HEK293 (cell line): ENCODE data around the gene ABHD16B.

Experiments
- CTCF ChIA-PET: fragments of 350-600 bp; formaldehyde crosslinking; extraction: SDS; loops from one replicate; lab custom pipeline; 2021; ENCODE audit warnings: antibody characterized with exemption; lab: Yijun Ruan, JAX
- POLR2A ChIA-PET: fragments of 300-600 bp; formaldehyde crosslinking; extraction: SDS; loops from one replicate; lab custom pipeline; 2020; ENCODE audit warnings: antibody characterized with exemption, inconsistent platforms; lab: Yijun Ruan, JAX
- H3K27ac ChIP-seq: fragments of 200-500 bp; sonication (Bioruptor generic); 2 replicates; pipeline ENCODE4 v1.5.1; 2014; ENCODE audit warnings: low read depth, low read length, control low read depth, inconsistent platforms; ENCODE audit errors: extremely low read depth
- H3K36me3 ChIP-seq, 2 experiments: fragments of 200-500 bp in 1 of 2; sonication (Bioruptor generic) in 1 of 2; 1 replicate in 1 of 2; 2 replicates in 1 of 2; pipeline ENCODE4 v1.5.1; 2014 to 2017; ENCODE audit warnings: inconsistent platforms in 2 of 2, low read length in 2 of 2; ENCODE audit not compliant: control insufficient read depth in 2 of 2, insufficient read depth in 1 of 2
- H3K4me1 ChIP-seq: fragments of 200-500 bp; sonication (Bioruptor generic); 2 replicates; pipeline ENCODE4 v1.5.1; 2014; ENCODE audit warnings: mild to moderate bottlenecking, low read length, inconsistent platforms; ENCODE audit not compliant: control insufficient read depth, insufficient read depth
- H3K4me3 ChIP-seq: 2 replicates; pipeline ENCODE4 v1.5.1; 2011; ENCODE audit warnings: low read depth, mild to moderate bottlenecking, control low read depth, low read length, moderate library complexity
- H3K9me3 ChIP-seq: fragments of 200-500 bp; sonication (Bioruptor generic); 2 replicates; pipeline ENCODE4 v1.5.1; 2014; ENCODE audit warnings: low read depth, low read length, inconsistent platforms; ENCODE audit not compliant: control insufficient read depth, insufficient read depth
- GLIS1 ChIP-seq: fragments of 450-650 bp; formaldehyde crosslinking; IDR thresholded peaks from 2 replicates; pipeline ENCODE4 v1.5.1; 2016; ENCODE audit warnings: missing biosample characterization, missing genetic modification characterization
- GLIS2 ChIP-seq: fragments of 450-650 bp; formaldehyde crosslinking; IDR thresholded peaks from 2 replicates; pipeline ENCODE4 v1.5.1; 2016; ENCODE audit warnings: missing biosample characterization, missing genetic modification characterization
- IKZF3 ChIP-seq: fragments of 450-650 bp; IDR thresholded peaks from 2 replicates; pipeline ENCODE4 v1.5.0; 2018; ENCODE audit warnings: missing biosample characterization, mild to moderate bottlenecking, missing genetic modification characterization, moderate library complexity
- KLF7 ChIP-seq: fragments of 450-650 bp; formaldehyde crosslinking; IDR thresholded peaks from 2 replicates; pipeline ENCODE4 v1.5.1; 2016; ENCODE audit warnings: missing biosample characterization, missing genetic modification characterization, borderline replicate concordance
- KLF8 ChIP-seq: fragments of 450-650 bp; formaldehyde crosslinking; IDR thresholded peaks from 2 replicates; pipeline ENCODE4 v1.5.1; 2016; ENCODE audit warnings: missing biosample characterization, missing genetic modification characterization
- MZF1 ChIP-seq: fragments of 450-650 bp; formaldehyde crosslinking; IDR thresholded peaks from 2 replicates; pipeline ENCODE4 v1.5.1; 2017; ENCODE audit warnings: missing biosample characterization, missing genetic modification characterization, borderline replicate concordance
- OSR2 ChIP-seq: fragments of 450-650 bp; formaldehyde crosslinking; IDR thresholded peaks from 2 replicates; pipeline ENCODE4 v1.5.1; 2016; ENCODE audit warnings: missing biosample characterization, missing genetic modification characterization
- ZNF138 ChIP-seq: fragments of 450-650 bp; formaldehyde crosslinking; IDR thresholded peaks from 2 replicates; pipeline ENCODE4 v1.5.1; 2016; ENCODE audit warnings: missing biosample characterization, missing genetic modification characterization, borderline replicate concordance
- ZNF157 ChIP-seq: fragments of 450-650 bp; formaldehyde crosslinking; IDR thresholded peaks from 2 replicates; pipeline ENCODE4 v1.5.1; 2016; ENCODE audit warnings: missing biosample characterization, missing genetic modification characterization
- ZNF350 ChIP-seq: fragments of 450-650 bp; formaldehyde crosslinking; IDR thresholded peaks from 2 replicates; pipeline ENCODE4 v1.5.0; 2017; ENCODE audit warnings: missing biosample characterization, mild to moderate bottlenecking, missing genetic modification characterization
- ZNF529 ChIP-seq: fragments of 450-650 bp; formaldehyde crosslinking; IDR thresholded peaks from 2 replicates; pipeline ENCODE4 v1.5.1; 2017; ENCODE audit warnings: missing genetic modification characterization, missing biosample characterization; ENCODE audit not compliant: insufficient replicate concordance
- ZNF544 ChIP-seq: fragments of 450-650 bp; formaldehyde crosslinking; IDR thresholded peaks from 2 replicates; pipeline ENCODE4 v1.5.0; 2017; ENCODE audit warnings: missing biosample characterization, missing genetic modification characterization
- ZNF548 ChIP-seq: fragments of 450-650 bp; formaldehyde crosslinking; IDR thresholded peaks from 2 replicates; pipeline ENCODE4 v1.5.1; 2016; ENCODE audit warnings: missing biosample characterization, missing genetic modification characterization
- ZNF623 ChIP-seq: fragments of 450-650 bp; formaldehyde crosslinking; IDR thresholded peaks from 2 replicates; pipeline ENCODE4 v1.5.1; 2016; ENCODE audit warnings: missing biosample characterization, missing genetic modification characterization
- ZNF677 ChIP-seq: fragments of 450-650 bp; IDR thresholded peaks from 2 replicates; pipeline ENCODE4 v1.5.0; 2018; ENCODE audit warnings: missing biosample characterization, mild to moderate bottlenecking, missing genetic modification characterization, moderate library complexity
- ZNF768 ChIP-seq: fragments of 450-650 bp; formaldehyde crosslinking; IDR thresholded peaks from 2 replicates; pipeline ENCODE4 v1.5.1; 2018; ENCODE audit warnings: missing biosample characterization, mild to moderate bottlenecking, missing genetic modification characterization
- ZNF777 ChIP-seq: fragments of 450-650 bp; formaldehyde crosslinking; IDR thresholded peaks from 2 replicates; pipeline ENCODE4 v1.5.1; 2017; ENCODE audit warnings: missing biosample characterization, missing genetic modification characterization, borderline replicate concordance
- ZXDB ChIP-seq: fragments of 450-650 bp; formaldehyde crosslinking; IDR thresholded peaks from 2 replicates; pipeline ENCODE4 v1.5.1; 2016; ENCODE audit warnings: missing biosample characterization, missing genetic modification characterization
- TF ChIP-seq, protein P1 (sequence below): fragments of 450-650 bp; formaldehyde crosslinking; IDR thresholded peaks from 2 replicates; pipeline ENCODE4 v1.5.1; 2017; ENCODE audit warnings: missing biosample characterization, missing genetic modification characterization
- TF ChIP-seq, protein P2 (sequence below): fragments of 450-650 bp; formaldehyde crosslinking; IDR thresholded peaks from 2 replicates; pipeline ENCODE4 v1.5.1; 2017; ENCODE audit warnings: missing biosample characterization, mild to moderate bottlenecking, missing genetic modification characterization, moderate library complexity
- TF ChIP-seq, protein P3 (sequence below): fragments of 450-650 bp; formaldehyde crosslinking; IDR thresholded peaks from 2 replicates; pipeline ENCODE4 v1.5.1; 2017; ENCODE audit warnings: missing biosample characterization, missing genetic modification characterization
- TF ChIP-seq, protein P4 (sequence below): fragments of 450-650 bp; formaldehyde crosslinking; IDR thresholded peaks from 2 replicates; pipeline ENCODE4 v1.5.1; 2016; ENCODE audit warnings: missing biosample characterization, missing genetic modification characterization

ABHD16B gene

DNA sequence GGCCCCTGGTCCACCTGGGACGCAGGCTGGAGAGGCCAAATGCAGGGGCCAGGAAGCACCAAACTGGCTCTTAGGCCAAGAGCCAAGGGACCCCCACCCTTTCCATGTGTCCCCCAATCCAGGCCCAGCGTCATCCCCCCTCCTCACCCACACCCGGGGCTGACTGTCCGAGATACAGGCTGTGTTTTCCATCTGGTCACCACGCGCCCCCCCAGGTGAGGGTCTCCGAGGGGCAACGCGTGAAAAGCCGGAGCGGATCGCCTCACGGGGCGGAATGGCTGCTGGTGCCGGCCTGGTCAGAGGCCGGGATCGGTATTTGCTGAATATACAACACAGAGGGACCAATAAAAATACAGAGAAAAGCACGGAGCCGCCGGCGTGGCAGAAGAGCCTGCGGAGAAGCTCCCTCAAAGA is 5.2 kb upstream of the ABHD16B start:
- no peak overlapping the region for H3K4me3 ChIP-seq
- CTCF ChIA-PET: no interaction called here
- POLR2A ChIA-PET: interaction anchor here (2.1 kb wide), 1 partner anchor 8 kb away, joined by 8 read pairs; the partner anchor contains the start of gene TPD52L2
- no peaks in the 10 kb centered on the region for H3K36me3 ChIP-seq
- H3K9me3 ChIP-seq: no peaks in the 10 kb centered on the region
- TF ChIP-seq ZNF544: no peak
- no peak for TF ChIP-seq ZNF777 (tag by site-specific recombination)
- TF ChIP-seq, protein P1, sequence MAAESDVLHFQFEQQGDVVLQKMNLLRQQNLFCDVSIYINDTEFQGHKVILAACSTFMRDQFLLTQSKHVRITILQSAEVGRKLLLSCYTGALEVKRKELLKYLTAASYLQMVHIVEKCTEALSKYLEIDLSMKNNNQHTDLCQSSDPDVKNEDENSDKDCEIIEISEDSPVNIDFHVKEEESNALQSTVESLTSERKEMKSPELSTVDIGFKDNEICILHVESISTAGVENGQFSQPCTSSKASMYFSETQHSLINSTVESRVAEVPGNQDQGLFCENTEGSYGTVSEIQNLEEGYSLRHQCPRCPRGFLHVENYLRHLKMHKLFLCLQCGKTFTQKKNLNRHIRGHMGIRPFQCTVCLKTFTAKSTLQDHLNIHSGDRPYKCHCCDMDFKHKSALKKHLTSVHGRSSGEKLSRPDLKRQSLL: no peak
- no peak for TF ChIP-seq ZNF350 (tag by site-specific recombination)
- TF ChIP-seq ZNF529 (tag by site-specific recombination): no peak
- TF ChIP-seq, protein P2, sequence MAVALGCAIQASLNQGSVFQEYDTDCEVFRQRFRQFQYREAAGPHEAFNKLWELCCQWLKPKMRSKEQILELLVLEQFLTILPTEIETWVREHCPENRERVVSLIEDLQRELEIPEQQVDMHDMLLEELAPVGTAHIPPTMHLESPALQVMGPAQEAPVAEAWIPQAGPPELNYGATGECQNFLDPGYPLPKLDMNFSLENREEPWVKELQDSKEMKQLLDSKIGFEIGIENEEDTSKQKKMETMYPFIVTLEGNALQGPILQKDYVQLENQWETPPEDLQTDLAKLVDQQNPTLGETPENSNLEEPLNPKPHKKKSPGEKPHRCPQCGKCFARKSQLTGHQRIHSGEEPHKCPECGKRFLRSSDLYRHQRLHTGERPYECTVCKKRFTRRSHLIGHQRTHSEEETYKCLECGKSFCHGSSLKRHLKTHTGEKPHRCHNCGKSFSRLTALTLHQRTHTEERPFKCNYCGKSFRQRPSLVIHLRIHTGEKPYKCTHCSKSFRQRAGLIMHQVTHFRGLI (tag by site-specific recombination): no peak
- no peak for TF ChIP-seq ZNF677 (tag by site-specific recombination)
- no peak for TF ChIP-seq ZNF623 (tag by site-specific recombination)
- no peak for TF ChIP-seq ZNF138 (tag by site-specific recombination)
- no peak for TF ChIP-seq MZF1 (tag by site-specific recombination)
- TF ChIP-seq ZXDB: no peak
- TF ChIP-seq KLF8: no peak
- no peak for TF ChIP-seq ZNF548 (tag by site-specific recombination)
- H3K27ac ChIP-seq: no peak overlapping the region
- no peaks in the 10 kb centered on the region for H3K4me1 ChIP-seq

DNA sequence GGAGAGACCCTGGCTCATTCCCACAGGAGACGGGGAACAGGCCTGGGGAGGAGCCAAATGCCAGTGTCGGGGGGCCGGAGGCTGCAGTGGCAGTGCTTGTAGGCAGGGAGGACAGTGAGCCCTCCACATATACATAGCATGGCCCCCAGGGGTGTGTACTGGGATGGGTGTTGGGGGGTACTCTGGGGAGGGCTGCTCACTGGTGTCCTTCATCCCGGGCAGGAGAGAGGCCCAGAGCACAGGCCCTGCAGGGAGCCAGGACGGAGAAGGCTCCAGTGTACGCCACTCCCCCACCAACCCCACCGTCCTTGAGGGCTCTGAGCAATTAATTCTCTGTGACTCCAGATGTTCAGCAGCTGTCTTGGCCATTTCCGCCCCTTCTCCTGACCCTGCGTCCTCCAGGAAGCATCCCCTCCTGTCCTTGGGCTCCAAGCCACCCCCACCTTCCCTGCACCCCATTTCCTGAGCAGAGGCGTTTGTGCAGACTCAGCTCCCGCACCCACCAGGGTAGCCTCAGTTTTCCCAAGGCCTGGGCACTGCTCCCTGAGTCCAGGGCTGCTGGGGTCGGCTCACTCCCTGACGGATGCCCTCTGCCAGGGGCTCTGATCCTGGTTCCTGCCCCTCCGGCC is 3.4 kb upstream of the ABHD16B start:
- Histone ChIP-seq H3K27ac (no peak overlapping the region), H3K4me3 (no peak overlapping the region), H3K36me3 (peaks cover 0 to 16% of the 10 kb centered on the region in 2 experiments; a peak in 1 of 3 replicates), H3K4me1 (no peaks in the 10 kb centered on the region)
- CTCF ChIA-PET: interaction anchor here (0.8 to 1.4 kb wide), 2 partner anchors 71 to 113 kb away, joined by 3 to 4 read pairs; no protein-coding TSS in a partner anchor
- TF ChIP-seq OSR2 (tag by site-specific recombination) (no peak), IKZF3 (tag by site-specific recombination) (no peak), GLIS1 (tag by site-specific recombination) (peak; percentile 65), GLIS2 (tag by site-specific recombination) (peak; percentile 30; the same call in 1 of the 2 replicates), ZNF768 (tag by site-specific recombination) (no peak), ZNF157 (tag by site-specific recombination) (no peak), KLF7 (no peak)
- TF ChIP-seq, protein P3, sequence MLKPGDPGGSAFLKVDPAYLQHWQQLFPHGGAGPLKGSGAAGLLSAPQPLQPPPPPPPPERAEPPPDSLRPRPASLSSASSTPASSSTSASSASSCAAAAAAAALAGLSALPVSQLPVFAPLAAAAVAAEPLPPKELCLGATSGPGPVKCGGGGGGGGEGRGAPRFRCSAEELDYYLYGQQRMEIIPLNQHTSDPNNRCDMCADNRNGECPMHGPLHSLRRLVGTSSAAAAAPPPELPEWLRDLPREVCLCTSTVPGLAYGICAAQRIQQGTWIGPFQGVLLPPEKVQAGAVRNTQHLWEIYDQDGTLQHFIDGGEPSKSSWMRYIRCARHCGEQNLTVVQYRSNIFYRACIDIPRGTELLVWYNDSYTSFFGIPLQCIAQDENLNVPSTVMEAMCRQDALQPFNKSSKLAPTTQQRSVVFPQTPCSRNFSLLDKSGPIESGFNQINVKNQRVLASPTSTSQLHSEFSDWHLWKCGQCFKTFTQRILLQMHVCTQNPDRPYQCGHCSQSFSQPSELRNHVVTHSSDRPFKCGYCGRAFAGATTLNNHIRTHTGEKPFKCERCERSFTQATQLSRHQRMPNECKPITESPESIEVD (tag by site-specific recombination): no peak
- TF ChIP-seq, protein P4, sequence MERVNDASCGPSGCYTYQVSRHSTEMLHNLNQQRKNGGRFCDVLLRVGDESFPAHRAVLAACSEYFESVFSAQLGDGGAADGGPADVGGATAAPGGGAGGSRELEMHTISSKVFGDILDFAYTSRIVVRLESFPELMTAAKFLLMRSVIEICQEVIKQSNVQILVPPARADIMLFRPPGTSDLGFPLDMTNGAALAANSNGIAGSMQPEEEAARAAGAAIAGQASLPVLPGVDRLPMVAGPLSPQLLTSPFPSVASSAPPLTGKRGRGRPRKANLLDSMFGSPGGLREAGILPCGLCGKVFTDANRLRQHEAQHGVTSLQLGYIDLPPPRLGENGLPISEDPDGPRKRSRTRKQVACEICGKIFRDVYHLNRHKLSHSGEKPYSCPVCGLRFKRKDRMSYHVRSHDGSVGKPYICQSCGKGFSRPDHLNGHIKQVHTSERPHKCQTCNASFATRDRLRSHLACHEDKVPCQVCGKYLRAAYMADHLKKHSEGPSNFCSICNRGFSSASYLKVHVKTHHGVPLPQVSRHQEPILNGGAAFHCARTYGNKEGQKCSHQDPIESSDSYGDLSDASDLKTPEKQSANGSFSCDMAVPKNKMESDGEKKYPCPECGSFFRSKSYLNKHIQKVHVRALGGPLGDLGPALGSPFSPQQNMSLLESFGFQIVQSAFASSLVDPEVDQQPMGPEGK (tag by site-specific recombination): peak; percentile 50; the same call in 1 of the 2 replicates
- TF ChIP-seq, all 188 proteins: peak for 3
- POLR2A ChIA-PET: no interaction called here
- H3K9me3 ChIP-seq: no peaks in the 10 kb centered on the region
